HL-60 (cell line): ENCODE results near the gene CBARP.
"Not testable (repeated sequence)": the region's sequence is repeated elsewhere in the genome, so short reads cannot be mapped to it uniquely, and the experiment has no call there.

ENCODE experiments used
- GABPA ChIP-seq: IDR thresholded peaks from 2 replicates; pipeline ENCODE4 v1.6.1; 2012; ENCODE audit warnings: low read depth
- POLR2AphosphoS5 ChIP-seq: IDR thresholded peaks from 2 replicates; pipeline ENCODE4 v1.6.1; 2012; ENCODE audit warnings: low read depth
- TF ChIP-seq, protein P1 (sequence below): IDR thresholded peaks from one replicate; pipeline ENCODE4 v1.5.1; 2011; ENCODE audit warnings: low read length, control low read depth, inconsistent platforms; ENCODE audit not compliant: insufficient read depth
- TF ChIP-seq, protein P2 (sequence below): IDR thresholded peaks from 2 replicates; pipeline ENCODE4 v1.6.1; 2012; ENCODE audit warnings: low read depth; ENCODE audit not compliant: insufficient replicate concordance

DNA sequence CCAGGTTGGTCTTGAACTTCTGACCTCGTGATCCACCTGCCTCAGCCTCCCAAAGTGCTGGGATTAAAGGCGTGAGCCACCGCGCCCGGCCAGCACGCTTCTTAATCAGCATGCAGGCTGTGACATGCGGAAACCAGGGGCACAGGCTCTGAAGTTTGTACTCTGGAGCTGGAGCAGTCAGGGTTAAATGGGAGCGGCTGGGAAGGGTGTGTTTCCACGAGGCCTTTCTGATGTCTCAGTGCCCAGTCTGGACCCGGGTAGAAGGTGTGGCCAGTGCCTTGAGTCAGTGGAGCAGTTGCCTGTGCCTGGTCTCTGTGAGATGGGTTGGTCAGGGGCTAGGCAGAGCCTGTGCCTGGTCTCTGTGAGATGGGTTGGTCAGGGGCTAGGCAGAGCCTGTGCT, 29.0 kb downstream of the CBARP start:
- TF ChIP-seq, protein P1, sequence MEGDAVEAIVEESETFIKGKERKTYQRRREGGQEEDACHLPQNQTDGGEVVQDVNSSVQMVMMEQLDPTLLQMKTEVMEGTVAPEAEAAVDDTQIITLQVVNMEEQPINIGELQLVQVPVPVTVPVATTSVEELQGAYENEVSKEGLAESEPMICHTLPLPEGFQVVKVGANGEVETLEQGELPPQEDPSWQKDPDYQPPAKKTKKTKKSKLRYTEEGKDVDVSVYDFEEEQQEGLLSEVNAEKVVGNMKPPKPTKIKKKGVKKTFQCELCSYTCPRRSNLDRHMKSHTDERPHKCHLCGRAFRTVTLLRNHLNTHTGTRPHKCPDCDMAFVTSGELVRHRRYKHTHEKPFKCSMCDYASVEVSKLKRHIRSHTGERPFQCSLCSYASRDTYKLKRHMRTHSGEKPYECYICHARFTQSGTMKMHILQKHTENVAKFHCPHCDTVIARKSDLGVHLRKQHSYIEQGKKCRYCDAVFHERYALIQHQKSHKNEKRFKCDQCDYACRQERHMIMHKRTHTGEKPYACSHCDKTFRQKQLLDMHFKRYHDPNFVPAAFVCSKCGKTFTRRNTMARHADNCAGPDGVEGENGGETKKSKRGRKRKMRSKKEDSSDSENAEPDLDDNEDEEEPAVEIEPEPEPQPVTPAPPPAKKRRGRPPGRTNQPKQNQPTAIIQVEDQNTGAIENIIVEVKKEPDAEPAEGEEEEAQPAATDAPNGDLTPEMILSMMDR, result not testable (repeated sequence)
- TF ChIP-seq, protein P2, sequence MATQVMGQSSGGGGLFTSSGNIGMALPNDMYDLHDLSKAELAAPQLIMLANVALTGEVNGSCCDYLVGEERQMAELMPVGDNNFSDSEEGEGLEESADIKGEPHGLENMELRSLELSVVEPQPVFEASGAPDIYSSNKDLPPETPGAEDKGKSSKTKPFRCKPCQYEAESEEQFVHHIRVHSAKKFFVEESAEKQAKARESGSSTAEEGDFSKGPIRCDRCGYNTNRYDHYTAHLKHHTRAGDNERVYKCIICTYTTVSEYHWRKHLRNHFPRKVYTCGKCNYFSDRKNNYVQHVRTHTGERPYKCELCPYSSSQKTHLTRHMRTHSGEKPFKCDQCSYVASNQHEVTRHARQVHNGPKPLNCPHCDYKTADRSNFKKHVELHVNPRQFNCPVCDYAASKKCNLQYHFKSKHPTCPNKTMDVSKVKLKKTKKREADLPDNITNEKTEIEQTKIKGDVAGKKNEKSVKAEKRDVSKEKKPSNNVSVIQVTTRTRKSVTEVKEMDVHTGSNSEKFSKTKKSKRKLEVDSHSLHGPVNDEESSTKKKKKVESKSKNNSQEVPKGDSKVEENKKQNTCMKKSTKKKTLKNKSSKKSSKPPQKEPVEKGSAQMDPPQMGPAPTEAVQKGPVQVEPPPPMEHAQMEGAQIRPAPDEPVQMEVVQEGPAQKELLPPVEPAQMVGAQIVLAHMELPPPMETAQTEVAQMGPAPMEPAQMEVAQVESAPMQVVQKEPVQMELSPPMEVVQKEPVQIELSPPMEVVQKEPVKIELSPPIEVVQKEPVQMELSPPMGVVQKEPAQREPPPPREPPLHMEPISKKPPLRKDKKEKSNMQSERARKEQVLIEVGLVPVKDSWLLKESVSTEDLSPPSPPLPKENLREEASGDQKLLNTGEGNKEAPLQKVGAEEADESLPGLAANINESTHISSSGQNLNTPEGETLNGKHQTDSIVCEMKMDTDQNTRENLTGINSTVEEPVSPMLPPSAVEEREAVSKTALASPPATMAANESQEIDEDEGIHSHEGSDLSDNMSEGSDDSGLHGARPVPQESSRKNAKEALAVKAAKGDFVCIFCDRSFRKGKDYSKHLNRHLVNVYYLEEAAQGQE, result not testable (repeated sequence)
- TF ChIP-seq POLR2AphosphoS5, GABPA: not testable (repeated sequence)
